GM23248 (cell line): ENCODE measurements around the gene AASDHPPT. TPM values are rescaled to one million over a fixed set of nuclear protein-coding genes. Genes with fewer than 3 reads are reported as not detected.

Experiments
- DNase-seq: peaks from one replicate; pipeline ENCODE4 v3.0.0-alpha.2; 2015
- H2AFZ ChIP-seq: fragments of 200-600 bp; sonication (generic); 2 replicates; pipeline ENCODE4 v1.6.1; 2016; ENCODE audit warnings: antibody characterized with exemption
- H3F3A ChIP-seq: fragments of 200-600 bp; sonication (generic); 2 replicates; pipeline ENCODE4 v1.6.1; 2016; ENCODE audit warnings: mild to moderate bottlenecking, antibody characterized with exemption, mixed run types; ENCODE audit not compliant: insufficient read depth
- H3K27ac ChIP-seq: fragments of 200-600 bp; sonication (generic); 2 replicates; pipeline ENCODE4 v1.5.1; 2016; ENCODE audit warnings: mild to moderate bottlenecking
- H3K27me3 ChIP-seq: fragments of 200-600 bp; sonication (generic); replicated peaks from 2 replicates; pipeline ENCODE4 v1.6.1; 2016; ENCODE audit warnings: mild to moderate bottlenecking; ENCODE audit not compliant: insufficient read depth
- H3K36me3 ChIP-seq: fragments of 200-600 bp; sonication (generic); 2 replicates; pipeline ENCODE4 v1.6.1; 2016; ENCODE audit warnings: low read depth, mild to moderate bottlenecking
- H3K4me1 ChIP-seq: fragments of 200-600 bp; sonication (generic); 2 replicates; pipeline ENCODE4 v1.6.1; 2016; ENCODE audit warnings: mild to moderate bottlenecking; ENCODE audit not compliant: insufficient read depth
- H3K4me2 ChIP-seq: fragments of 200-600 bp; sonication (generic); one replicate; pipeline ENCODE4 v1.6.1; 2016; ENCODE audit warnings: mild to moderate bottlenecking; ENCODE audit not compliant: unreplicated experiment
- H3K4me3 ChIP-seq: fragments of 200-600 bp; sonication (generic); 2 replicates; pipeline ENCODE4 v1.5.1; 2016; ENCODE audit warnings: mild to moderate bottlenecking
- H3K79me2 ChIP-seq: fragments of 200-600 bp; sonication (generic); 2 replicates; pipeline ENCODE4 v1.6.1; 2016; ENCODE audit warnings: mild to moderate bottlenecking; ENCODE audit not compliant: insufficient read depth
- H3K9ac ChIP-seq: fragments of 200-600 bp; sonication (generic); 2 replicates; pipeline ENCODE4 v1.6.1; 2016; ENCODE audit warnings: mild to moderate bottlenecking
- H3K9me2 ChIP-seq: fragments of 200-600 bp; sonication (generic); 2 replicates; pipeline ENCODE4 v1.6.1; 2016; ENCODE audit warnings: mixed run types, mild to moderate bottlenecking, moderate library complexity; ENCODE audit not compliant: insufficient read depth
- H3K9me3 ChIP-seq: fragments of 200-600 bp; sonication (generic); one replicate; pipeline ENCODE4 v1.6.1; 2017; ENCODE audit warnings: low read depth
- H4K20me1 ChIP-seq: fragments of 200-600 bp; sonication (generic); 2 replicates; pipeline ENCODE4 v1.6.0; 2016; ENCODE audit not compliant: insufficient read depth
- EZH2 ChIP-seq: fragments of 200-600 bp; sonication (generic); IDR thresholded peaks from 2 replicates; pipeline ENCODE4 v1.6.1; 2018; ENCODE audit warnings: antibody characterized with exemption, mild to moderate bottlenecking; ENCODE audit not compliant: insufficient read depth, poor library complexity, severe bottlenecking
- EZH2phosphoT487 ChIP-seq: fragments of 200-600 bp; sonication (generic); IDR thresholded peaks from 2 replicates; pipeline ENCODE4 v1.6.1; 2018; ENCODE audit warnings: antibody characterized with exemption, moderate library complexity, mild to moderate bottlenecking, low read depth; ENCODE audit not compliant: insufficient read depth
- WGBS, 2 experiments: methylation state at CpG; one replicate each; pipeline ENCODE4 v1.1.6; 2015 to 2017; ENCODE audit warnings: low lambda C conversion rate in 2 of 2, low coverage in 1 of 2; ENCODE audit errors: missing lambda C conversion rate in 2 of 2; 5-methylcytosine and 5-hydroxymethylcytosine counted together
- in situ Hi-C: fragments of 300-500 bp; cut with MboI; formaldehyde crosslinking; loops from 2 replicates; pipeline ENCODE4 v1.15.0; 2020
- polyA plus RNA-seq: library from polyadenylated mRNA; unstranded; fragments of >200 nt; fragmentation: Nextera tagmentation; extraction: Ambion mirVana; gene quantifications from 2 replicates; pipeline ENCODE4 v1.2.1, GENCODE V29; 2016
- total RNA-seq: library from RNA; depleted of rRNA; stranded (reverse); fragments of >200 nt; shearing (Covaris generic); gene quantifications from 2 replicates; pipeline ENCODE4 v1.2.3, GENCODE V29; 2014

The AASDHPPT gene
- total and polyA plus RNA-seq, 2 experiments from 2014 or later, result 45.9 to 49.5 TPM

- no peaks in the 10 kb centered on the region for H4K20me1 ChIP-seq
- TF ChIP-seq EZH2phosphoT487 (no peak), EZH2 (no peak)
- no peak overlapping the region for H3K27ac ChIP-seq
- no peak overlapping the region for H2AFZ ChIP-seq
- no peaks in the 10 kb centered on the region for H3F3A ChIP-seq
- H3K4me3 ChIP-seq, result no peak overlapping the region
- H3K4me2 ChIP-seq, result no peak overlapping the region
- no peak overlapping the region for H3K9ac ChIP-seq
- no peak for DNase-seq
- WGBS, 2 experiments, result 34 to 38% methylated on average over 3 of the region's 3 CpGs
- no peaks in the 10 kb centered on the region for H3K79me2 ChIP-seq
- H3K9me2 ChIP-seq, result no peaks in the 10 kb centered on the region
- peaks cover 48% of the 10 kb centered on the region for H3K27me3 ChIP-seq
- no peaks in the 10 kb centered on the region for H3K4me1 ChIP-seq
- H3K36me3 ChIP-seq, result no peaks in the 10 kb centered on the region
- in situ Hi-C loops, result no loop called here
- H3K9me3 ChIP-seq, result no peaks in the 10 kb centered on the region
Measured at GRCh38 chr11:106127604-106128003, 50.1 kb downstream of the AASDHPPT start.

- DNase-seq, result no peak
- Histone ChIP-seq H3K9ac (no peak overlapping the region), H2AFZ (no peak overlapping the region), H3K36me3 (no peaks in the 10 kb centered on the region), H3K9me3 (no peaks in the 10 kb centered on the region), H3K27me3 (peaks cover 48% of the 10 kb centered on the region), H4K20me1 (no peaks in the 10 kb centered on the region), H3K27ac (no peak overlapping the region), H3K79me2 (no peaks in the 10 kb centered on the region), H3K9me2 (no peaks in the 10 kb centered on the region), H3K4me2 (no peak overlapping the region), H3F3A (no peaks in the 10 kb centered on the region), H3K4me3 (no peak overlapping the region), H3K4me1 (no peaks in the 10 kb centered on the region)
- TF ChIP-seq EZH2phosphoT487 (no peak), EZH2 (no peak)
- 27 to 31% methylated on average over 2 of the region's 2 CpGs for WGBS, 2 experiments
- in situ Hi-C loops, result no loop called here
Measured at GRCh38 chr11:106128740-106129139, 51.3 kb downstream of the AASDHPPT start.

GRCh38 chr11:106131998-106132397, 54.5 kb downstream of the AASDHPPT start:
- Histone ChIP-seq H3K27ac (no peak overlapping the region), H2AFZ (no peak overlapping the region), H3K9me2 (no peaks in the 10 kb centered on the region), H3F3A (no peaks in the 10 kb centered on the region), H3K36me3 (no peaks in the 10 kb centered on the region), H3K4me1 (no peaks in the 10 kb centered on the region), H3K4me2 (no peak overlapping the region), H3K4me3 (no peak overlapping the region), H3K9ac (no peak overlapping the region), H3K79me2 (no peaks in the 10 kb centered on the region), H3K9me3 (no peaks in the 10 kb centered on the region), H4K20me1 (no peaks in the 10 kb centered on the region), H3K27me3 (peaks cover 37% of the 10 kb centered on the region)
- in situ Hi-C loops, result no loop called here
- TF ChIP-seq EZH2phosphoT487, result no peak
- no peak for TF ChIP-seq EZH2
- WGBS, 2 experiments, result 48% methylated on average over 2 of the region's 2 CpGs
- no peak for DNase-seq

DNA sequence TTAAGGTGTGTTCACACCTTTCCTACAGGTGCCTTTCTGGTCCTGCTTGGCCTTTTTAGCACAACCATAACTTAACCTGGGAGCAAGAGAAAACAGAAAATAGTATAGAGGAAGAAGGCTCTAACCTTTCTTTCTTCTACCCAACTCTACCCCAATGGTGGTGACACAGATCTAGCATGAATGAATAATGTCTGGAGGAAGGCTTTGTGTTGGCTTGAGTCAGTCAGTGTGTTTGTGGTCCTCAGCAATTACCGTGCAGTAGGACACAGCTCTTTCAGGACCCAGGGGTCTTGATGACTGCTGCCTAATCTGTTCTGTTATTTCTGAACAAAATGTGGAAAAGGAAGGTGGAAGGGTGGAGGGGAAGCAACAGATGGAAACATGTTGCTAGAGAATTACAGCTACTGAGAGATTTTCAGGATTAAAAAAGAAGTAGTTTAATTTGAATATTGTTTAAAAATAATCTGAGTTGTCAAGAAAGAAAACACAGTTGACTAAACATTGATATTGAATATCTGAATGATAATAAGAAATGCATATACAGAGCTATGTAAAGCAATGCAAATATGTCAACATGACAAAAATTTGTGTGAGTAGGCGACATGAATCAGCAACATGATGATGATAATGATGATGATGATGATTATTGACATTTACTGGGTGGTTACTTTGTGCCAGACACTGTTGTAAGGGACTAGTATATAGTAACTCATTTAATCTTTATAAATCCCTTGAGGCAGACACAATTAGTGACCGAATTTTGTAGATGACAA, 55.3 kb downstream of the AASDHPPT start:
- Histone ChIP-seq H3K27me3 (peaks cover 31% of the 10 kb centered on the region), H2AFZ (no peak overlapping the region), H3K4me1 (no peaks in the 10 kb centered on the region), H3F3A (no peaks in the 10 kb centered on the region), H3K9me3 (no peaks in the 10 kb centered on the region), H3K9ac (no peak overlapping the region), H3K4me3 (no peak overlapping the region), H3K79me2 (no peaks in the 10 kb centered on the region), H3K4me2 (no peak overlapping the region), H3K36me3 (no peaks in the 10 kb centered on the region), H3K9me2 (no peaks in the 10 kb centered on the region), H4K20me1 (no peaks in the 10 kb centered on the region), H3K27ac (no peak overlapping the region)
- in situ Hi-C loops, result no loop called here
- TF ChIP-seq EZH2, result no peak
- TF ChIP-seq EZH2phosphoT487, result no peak
- WGBS, 2 experiments, result 31% methylated on average over 3 of the region's 3 CpGs
- no peak for DNase-seq

DNA sequence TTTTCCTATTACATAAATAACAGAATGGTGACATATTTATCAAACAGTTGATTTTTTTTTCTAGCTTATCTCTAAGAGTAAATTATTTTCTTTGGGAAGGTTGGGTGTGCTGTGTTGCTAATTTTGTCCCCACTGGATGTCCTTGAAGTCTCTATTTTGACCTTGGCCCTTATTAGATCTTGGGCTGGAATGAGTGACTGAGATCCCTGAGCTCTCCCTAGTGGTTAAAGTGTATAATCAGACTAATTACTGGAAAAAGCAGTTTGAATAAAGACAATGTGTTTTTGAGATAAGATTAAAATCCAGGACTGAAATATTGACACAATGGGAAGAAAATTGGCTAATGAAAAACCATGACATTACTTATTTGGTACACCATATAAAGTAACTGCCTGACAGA, 56.1 kb downstream of the AASDHPPT start:
- Histone ChIP-seq H3K9me2 (no peaks in the 10 kb centered on the region), H3K9me3 (no peaks in the 10 kb centered on the region), H3K27me3 (peaks cover 23% of the 10 kb centered on the region), H2AFZ (no peak overlapping the region), H4K20me1 (no peaks in the 10 kb centered on the region), H3K36me3 (no peaks in the 10 kb centered on the region), H3K4me1 (no peaks in the 10 kb centered on the region), H3K4me3 (no peak overlapping the region), H3K4me2 (no peak overlapping the region), H3F3A (no peaks in the 10 kb centered on the region), H3K9ac (no peak overlapping the region), H3K27ac (no peak overlapping the region), H3K79me2 (no peaks in the 10 kb centered on the region)
- peak; percentile 7 for DNase-seq
- in situ Hi-C loops, result no loop called here
- TF ChIP-seq EZH2, result no peak
- no peak for TF ChIP-seq EZH2phosphoT487
